Stomach smooth muscle (tissue), 2 donors: Measurements from ENCODE around the gene RASGRP2.

Source experiments
- H3K27ac ChIP-seq: one replicate; pipeline ENCODE4 v1.7.0; 2013; ENCODE audit warnings: mild to moderate bottlenecking, low read length, inconsistent platforms
- H3K27me3 ChIP-seq, 2 donors: one replicate each; pipeline ENCODE4 v1.7.0; 2013; ENCODE audit warnings: low read length in 2 of 2; ENCODE audit not compliant: insufficient read depth in 2 of 2, control insufficient read depth in 1 of 2
- H3K36me3 ChIP-seq, 2 donors: one replicate each; pipeline ENCODE4 v1.7.0; 2013; ENCODE audit warnings: low read length in 2 of 2; ENCODE audit not compliant: control insufficient read depth in 2 of 2, insufficient read depth in 2 of 2
- H3K4me1 ChIP-seq: one replicate; pipeline ENCODE4 v1.7.0; 2013; ENCODE audit warnings: low read length; ENCODE audit not compliant: control insufficient read depth, insufficient read depth
- H3K4me3 ChIP-seq, 2 donors: one replicate each; pipeline ENCODE4 v1.7.0; 2013; ENCODE audit warnings: low read length in 2 of 2
- H3K9ac ChIP-seq, 2 donors: one replicate each; pipeline ENCODE4 v1.7.0; 2013; ENCODE audit warnings: low read length in 2 of 2, mild to moderate bottlenecking in 1 of 2
- H3K9me3 ChIP-seq, 2 donors: one replicate each; pipeline ENCODE4 v1.7.0; 2013; ENCODE audit warnings: low read length in 2 of 2; ENCODE audit not compliant: control insufficient read depth in 2 of 2
- donor health status: healthy.
- donor health status: Pancreatic carcinoma.

The RASGRP2 gene

DNA sequence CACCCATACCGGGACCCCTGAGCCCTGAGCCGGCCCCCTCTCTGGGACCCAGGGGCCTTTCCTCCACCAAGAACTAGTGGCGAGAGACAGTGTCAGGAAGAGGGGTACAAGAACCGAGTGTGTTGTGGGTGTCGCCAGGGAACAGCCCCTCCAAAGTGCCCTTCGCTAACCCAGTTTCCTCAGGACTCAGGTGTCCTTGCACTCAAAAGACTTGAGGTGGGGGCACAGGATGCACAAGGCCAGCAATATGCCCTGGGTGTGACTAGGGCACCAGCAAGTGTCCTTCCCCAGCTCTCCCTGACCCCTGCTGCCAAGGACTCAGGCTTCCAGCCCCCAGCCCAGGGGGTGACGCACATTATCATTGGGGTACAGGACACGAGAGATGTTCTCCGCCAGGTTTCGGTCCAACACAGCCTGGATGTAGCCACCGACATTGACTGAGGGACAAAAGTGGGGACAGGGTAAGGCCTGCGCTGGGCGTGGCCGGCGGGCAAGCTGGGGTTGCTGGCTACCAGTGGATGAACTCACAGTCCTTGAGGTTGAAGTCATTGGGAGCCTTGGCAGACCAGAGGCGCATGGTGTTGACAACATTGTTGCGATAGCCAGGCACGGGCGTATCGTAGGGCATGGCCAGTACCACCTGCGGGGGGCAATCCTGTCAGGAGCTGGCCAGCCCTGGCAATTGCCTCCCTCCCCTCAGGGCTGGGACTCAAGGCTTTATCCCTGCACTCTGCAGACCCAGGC is 11.1 kb upstream of the RASGRP2 start:
- Histone ChIP-seq H3K4me1 (peaks cover 19% of the 10 kb centered on the region), H3K27me3 (no peaks in the 10 kb centered on the region), H3K9ac (no peak overlapping the region), H3K36me3 (peaks cover 11 to 28% of the 10 kb centered on the region in 2 donors), H3K27ac (no peak overlapping the region), H3K9me3 (no peaks in the 10 kb centered on the region), H3K4me3 (no peak overlapping the region)

DNA sequence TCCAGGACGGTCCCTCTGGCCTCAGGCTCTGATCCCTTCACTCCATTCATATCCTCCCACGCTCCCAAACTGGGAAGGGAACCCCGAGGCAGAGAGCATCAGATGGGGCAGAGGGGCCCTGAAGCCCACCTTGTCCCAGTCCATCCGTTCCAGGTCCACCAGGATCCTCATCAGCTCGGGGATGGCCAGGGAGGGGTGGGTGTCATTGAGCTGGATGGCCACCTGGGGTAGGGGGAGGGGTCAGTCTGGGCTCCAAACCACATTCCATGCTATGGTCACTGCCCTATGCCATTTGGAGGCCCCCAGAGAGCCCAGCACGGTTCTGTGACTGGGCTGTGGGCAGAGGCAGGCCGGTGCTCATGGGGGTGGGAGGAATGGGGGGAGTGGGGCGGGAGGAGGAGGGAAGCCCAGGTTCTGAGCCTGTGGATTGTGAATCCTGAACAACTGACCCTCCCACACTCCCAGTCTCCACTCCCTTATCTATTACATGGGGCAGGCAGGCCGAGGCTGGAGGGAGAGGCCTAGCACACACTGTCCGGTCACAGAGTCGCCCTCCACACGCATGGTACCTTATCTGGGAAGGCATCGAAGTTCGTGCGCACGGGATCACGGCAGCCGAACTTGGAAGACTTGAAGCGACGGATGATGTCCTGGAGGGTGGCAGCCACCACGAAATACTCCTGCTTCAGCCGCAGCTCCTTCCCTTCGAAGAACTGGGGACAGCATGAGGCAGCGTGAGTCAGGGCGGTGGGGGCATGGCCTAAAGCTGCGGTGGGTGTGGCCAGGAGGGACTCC is 10.4 kb upstream of the RASGRP2 start:
- H3K27ac ChIP-seq: no peak overlapping the region
- H3K27me3 ChIP-seq: no peaks in the 10 kb centered on the region
- H3K9me3 ChIP-seq: no peaks in the 10 kb centered on the region
- H3K4me1 ChIP-seq: peaks cover 12% of the 10 kb centered on the region
- no peak overlapping the region for H3K4me3 ChIP-seq
- H3K36me3 ChIP-seq: peaks cover 11 to 28% of the 10 kb centered on the region in 2 donors
- no peak overlapping the region for H3K9ac ChIP-seq

DNA sequence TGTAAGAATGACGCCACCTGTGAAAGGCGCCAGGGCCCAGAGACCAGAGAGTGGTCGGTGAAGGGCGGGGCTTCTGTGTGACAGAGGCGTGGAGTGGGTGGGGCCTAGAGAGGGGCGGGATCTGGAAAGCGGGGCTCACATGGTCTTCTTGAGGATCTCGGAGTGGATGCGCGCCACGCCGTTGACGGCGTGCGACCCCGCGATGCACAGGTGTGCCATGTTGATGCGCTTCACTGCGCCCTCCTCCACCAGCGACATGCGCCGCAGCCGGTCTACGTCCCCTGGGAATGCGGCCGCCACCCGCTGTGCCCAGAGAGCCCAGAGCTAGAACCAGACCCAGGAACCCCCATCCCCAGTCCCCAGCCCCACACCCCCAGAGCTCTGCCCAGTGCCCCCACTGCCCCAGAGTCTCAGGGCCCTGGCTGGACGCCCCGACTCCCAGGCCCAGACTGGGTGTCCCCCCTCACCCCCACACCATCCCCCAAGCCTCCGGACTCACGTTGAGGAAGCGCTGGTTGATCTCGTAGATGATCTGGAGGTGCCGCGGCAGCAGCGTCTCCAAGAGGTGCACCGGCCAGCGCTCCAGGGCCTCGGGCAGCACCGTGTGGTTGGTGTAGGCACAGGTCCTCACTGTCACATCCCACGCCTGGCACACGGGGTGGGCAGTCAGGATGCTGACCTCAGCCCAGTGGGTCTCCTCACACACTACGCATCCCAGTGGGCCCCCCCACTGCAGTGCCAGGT is 9.6 kb upstream of the RASGRP2 start:
- H3K27me3 ChIP-seq: no peaks in the 10 kb centered on the region
- H3K27ac ChIP-seq: no peak overlapping the region
- H3K9ac ChIP-seq: no peak overlapping the region
- peaks cover 11 to 28% of the 10 kb centered on the region in 2 donors for H3K36me3 ChIP-seq
- no peaks in the 10 kb centered on the region for H3K9me3 ChIP-seq
- peaks cover 4% of the 10 kb centered on the region for H3K4me1 ChIP-seq
- no peak overlapping the region for H3K4me3 ChIP-seq

DNA sequence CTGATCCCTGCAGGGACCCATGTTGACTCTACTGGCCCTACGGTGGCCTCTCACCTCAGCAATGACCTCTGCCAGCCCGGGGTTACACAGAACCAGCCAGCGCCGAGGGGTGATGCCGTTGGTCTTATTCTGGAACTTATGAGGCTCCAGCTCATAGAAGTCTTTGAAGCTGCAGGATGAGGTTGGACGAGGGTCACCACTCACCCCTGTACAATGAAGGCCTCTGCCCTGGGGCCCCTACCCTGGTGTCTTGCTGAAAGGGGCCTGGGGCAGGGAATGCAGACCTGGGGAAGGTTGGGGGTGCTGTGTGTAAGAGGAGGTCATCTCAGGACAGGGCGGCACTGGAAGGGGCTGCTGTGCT is 9.1 kb upstream of the RASGRP2 start:
- Histone ChIP-seq H3K9ac (no peak overlapping the region), H3K9me3 (no peaks in the 10 kb centered on the region), H3K36me3 (peaks cover 11 to 28% of the 10 kb centered on the region in 2 donors), H3K27me3 (no peaks in the 10 kb centered on the region), H3K4me1 (no peaks in the 10 kb centered on the region), H3K4me3 (no peak overlapping the region), H3K27ac (no peak overlapping the region)

DNA sequence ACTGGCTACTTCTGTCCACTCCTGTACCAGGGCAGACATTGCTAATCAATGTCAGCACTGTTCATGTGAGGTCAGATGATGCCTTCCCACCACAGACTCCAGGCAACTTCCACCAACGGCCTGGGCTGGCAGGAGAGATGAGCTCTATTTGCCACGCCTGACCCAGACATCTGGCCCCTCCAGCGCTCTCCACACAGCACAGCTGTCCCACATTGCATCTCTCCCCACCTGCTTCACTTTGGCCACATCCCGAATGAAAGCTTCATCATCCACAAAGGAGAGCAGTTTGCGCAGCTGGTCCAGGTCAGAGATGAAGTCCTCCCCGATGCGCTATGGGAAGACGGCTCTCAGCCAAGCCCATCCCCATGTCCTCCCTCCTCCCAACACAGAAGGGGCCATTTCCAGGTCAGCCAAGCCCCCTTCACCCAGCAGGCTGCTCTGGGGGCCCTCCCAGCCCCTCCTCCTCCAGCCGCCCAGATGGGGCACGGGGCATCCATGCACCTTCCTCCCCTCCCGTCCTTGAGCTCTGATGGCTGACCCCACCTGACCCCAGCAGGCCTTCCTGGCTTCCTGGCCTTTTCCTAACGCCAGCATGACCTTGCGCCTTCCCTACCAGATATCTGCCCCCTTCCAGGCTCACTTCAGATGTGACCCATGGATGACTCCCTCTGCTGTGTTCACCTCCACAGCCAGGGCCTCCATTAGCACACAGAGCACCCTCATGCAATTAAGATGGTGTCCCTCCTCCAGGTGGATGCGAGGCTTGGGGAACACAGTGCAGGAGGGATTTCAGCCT is 8.4 kb upstream of the RASGRP2 start:
- H3K4me3 ChIP-seq: no peak overlapping the region
- H3K9ac ChIP-seq: no peak overlapping the region
- no peaks in the 10 kb centered on the region for H3K4me1 ChIP-seq
- H3K36me3 ChIP-seq: peaks cover 11 to 28% of the 10 kb centered on the region in 2 donors
- H3K27me3 ChIP-seq: no peaks in the 10 kb centered on the region
- no peak overlapping the region for H3K27ac ChIP-seq
- no peaks in the 10 kb centered on the region for H3K9me3 ChIP-seq

DNA sequence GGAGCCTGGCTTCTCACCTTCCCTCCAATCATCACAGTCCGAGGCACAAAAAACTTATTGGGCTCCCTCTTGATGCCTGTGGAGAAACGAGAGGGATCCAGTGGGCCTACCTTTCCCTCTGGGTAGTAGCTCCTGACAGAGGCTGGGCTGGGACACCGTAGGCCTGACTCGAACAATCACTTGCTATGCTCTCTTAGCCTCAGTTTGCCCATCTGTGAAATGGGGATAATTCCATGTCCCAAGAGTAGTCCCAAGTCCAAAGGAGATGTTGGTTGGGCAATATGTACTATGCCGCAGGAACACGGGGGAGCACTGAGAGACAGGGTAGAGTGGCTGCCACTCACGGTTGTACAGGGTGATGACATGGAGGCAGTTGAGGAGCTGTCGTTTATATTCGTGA is 7.6 kb upstream of the RASGRP2 start:
- Histone ChIP-seq H3K4me3 (no peak overlapping the region), H3K4me1 (no peaks in the 10 kb centered on the region), H3K9me3 (no peaks in the 10 kb centered on the region), H3K9ac (no peak overlapping the region), H3K27me3 (no peaks in the 10 kb centered on the region), H3K27ac (peak overlapping the region; percentile 18), H3K36me3 (peaks cover 11 to 28% of the 10 kb centered on the region in 2 donors)

DNA sequence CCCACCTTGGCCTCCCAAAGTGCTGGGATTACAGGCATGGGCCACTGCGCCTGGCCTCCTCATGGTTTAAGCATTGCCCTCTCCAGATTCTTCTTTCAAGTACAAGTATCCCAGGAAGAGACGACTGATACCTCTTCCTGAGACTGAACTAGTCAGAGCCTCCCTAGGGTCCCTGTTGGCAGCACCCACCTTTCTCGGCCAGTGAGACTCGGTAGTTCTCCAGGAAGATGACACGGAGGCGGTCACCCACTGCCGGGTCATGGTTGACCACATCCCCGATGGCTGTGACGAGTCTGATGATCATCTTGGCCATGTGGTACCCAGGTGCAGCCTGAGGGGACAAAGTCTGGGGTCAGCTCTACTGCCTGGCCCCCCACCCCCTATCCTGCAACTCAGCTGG is 7.2 kb upstream of the RASGRP2 start:
- Histone ChIP-seq H3K9ac (no peak overlapping the region), H3K27me3 (no peaks in the 10 kb centered on the region), H3K36me3 (peaks cover 11 to 28% of the 10 kb centered on the region in 2 donors), H3K9me3 (no peaks in the 10 kb centered on the region), H3K4me3 (no peak overlapping the region), H3K27ac (no peak overlapping the region), H3K4me1 (peaks cover 3% of the 10 kb centered on the region)

DNA sequence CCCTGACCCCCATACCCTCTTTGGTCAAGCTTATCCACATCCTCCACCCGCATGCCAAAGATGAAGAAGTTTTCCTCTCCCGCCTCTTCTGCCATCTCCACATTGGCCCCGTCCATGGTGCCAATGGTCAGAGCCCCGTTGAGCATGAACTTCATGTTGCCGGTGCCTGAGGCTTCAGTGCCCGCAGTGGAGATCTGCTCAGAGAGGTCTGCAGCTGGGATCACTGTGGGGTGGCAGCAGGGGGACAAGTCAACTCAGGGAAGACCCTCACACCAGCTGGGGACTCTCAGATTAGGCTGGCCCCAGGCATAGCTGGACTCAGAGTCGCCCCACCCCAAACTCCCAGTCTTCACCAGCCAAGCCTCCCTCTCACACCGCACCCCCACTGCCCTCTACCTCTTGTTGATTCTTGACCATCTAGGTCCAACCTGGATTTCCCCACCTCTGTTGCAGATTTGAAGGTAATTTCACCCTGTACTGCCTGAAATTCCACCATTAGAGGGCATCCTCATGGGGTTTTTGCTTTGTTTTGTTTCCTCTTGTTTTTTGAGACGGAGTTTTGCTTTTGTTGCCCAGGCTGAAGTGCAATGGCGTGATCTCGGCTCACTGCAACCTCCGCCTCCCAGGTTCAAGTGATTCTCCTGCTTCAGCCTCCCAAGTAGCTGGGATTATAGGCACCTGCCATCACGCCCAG is 6.6 kb upstream of the RASGRP2 start:
- Histone ChIP-seq H3K4me1 (peaks cover 6% of the 10 kb centered on the region), H3K27ac (no peak overlapping the region), H3K36me3 (peaks cover 11 to 27% of the 10 kb centered on the region in 2 donors), H3K27me3 (no peaks in the 10 kb centered on the region), H3K9ac (no peak overlapping the region), H3K4me3 (no peak overlapping the region), H3K9me3 (no peaks in the 10 kb centered on the region)

DNA sequence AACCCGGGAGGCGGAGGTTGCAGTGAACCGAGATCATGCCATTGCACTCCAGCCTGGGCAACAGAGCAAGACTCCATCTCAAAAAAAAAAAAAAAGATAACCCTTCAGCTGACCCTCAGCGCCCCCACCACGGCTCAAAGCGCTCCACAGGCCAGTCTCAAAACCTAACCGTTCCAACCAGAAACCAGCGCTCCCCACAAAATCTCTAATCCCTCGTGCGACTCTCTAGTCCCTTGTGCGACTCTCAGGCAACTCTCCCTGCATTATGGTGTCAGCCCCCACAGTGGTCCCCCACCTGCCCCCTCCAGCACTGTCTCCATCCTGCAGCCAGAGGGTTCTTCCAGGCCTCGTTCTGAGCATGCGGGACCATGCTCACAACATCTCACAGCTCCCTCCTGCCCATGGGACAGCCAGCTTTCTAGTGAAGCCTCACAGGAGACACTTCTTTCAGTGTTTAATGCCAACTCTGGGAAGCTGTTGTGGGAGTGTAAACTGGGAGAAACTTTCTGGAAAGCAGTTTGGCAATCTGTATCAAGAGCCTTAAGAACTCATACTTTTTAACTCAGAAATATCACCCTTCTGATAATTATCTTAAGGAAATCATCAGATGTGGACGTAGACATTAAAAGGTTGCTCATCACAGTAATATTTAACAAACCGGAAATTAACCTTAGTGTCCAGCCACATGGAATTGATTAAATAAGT is 4.2 kb upstream of the RASGRP2 start:
- peak overlapping the region; percentile 60 for H3K27ac ChIP-seq
- H3K9me3 ChIP-seq: no peaks in the 10 kb centered on the region
- no peak overlapping the region for H3K4me3 ChIP-seq
- H3K9ac ChIP-seq: no peak overlapping the region
- H3K27me3 ChIP-seq: no peaks in the 10 kb centered on the region
- peaks cover 27% of the 10 kb centered on the region for H3K4me1 ChIP-seq
- peaks cover 11 to 24% of the 10 kb centered on the region in 2 donors for H3K36me3 ChIP-seq
